NCI-H510A (cell line): ENCODE data around the gene BCKDHB.

Source experiments
- DNase-seq: peaks from one replicate; lab custom pipeline; 2025; lab: John Stamatoyannopoulos, UW

The BCKDHB gene

GRCh38 chr6:80151635-80152034 is 45.2 kb downstream of the BCKDHB start:
- no peak for DNase-seq

GRCh38 chr6:80154160-80154559 is 47.7 kb downstream of the BCKDHB start:
- DNase-seq: no peak

- DNase-seq: no peak
These were observed 49.8 kb downstream of the BCKDHB start for GRCh38 chr6:80156221-80156620.

GRCh38 chr6:80158478-80158989 is 52.1 kb downstream of the BCKDHB start:
- no peak for DNase-seq

- DNase-seq: no peak
These were observed 55.0 kb downstream of the BCKDHB start for GRCh38 chr6:80161434-80161833.

GRCh38 chr6:80163754-80164187 is 57.3 kb downstream of the BCKDHB start:
- peak; percentile 1 for DNase-seq

GRCh38 chr6:80165143-80165542 is 58.7 kb downstream of the BCKDHB start:
- no peak for DNase-seq

GRCh38 chr6:80165819-80166218 is 59.3 kb downstream of the BCKDHB start:
- DNase-seq: no peak

GRCh38 chr6:80170433-80170832 is 64.0 kb downstream of the BCKDHB start:
- no peak for DNase-seq

- no peak for DNase-seq
These were observed 66.9 kb downstream of the BCKDHB start for GRCh38 chr6:80173411-80173810.

- no peak for DNase-seq
These were observed 68.6 kb downstream of the BCKDHB start for GRCh38 chr6:80174900-80175572.

- no peak for DNase-seq
These were observed 73.2 kb downstream of the BCKDHB start for GRCh38 chr6:80179695-80180094.

- peak; percentile 19 for DNase-seq
These were observed 75.0 kb downstream of the BCKDHB start for GRCh38 chr6:80181352-80182081.

- DNase-seq: no peak
These were observed 75.8 kb downstream of the BCKDHB start for GRCh38 chr6:80182308-80182707.

GRCh38 chr6:80183019-80183795 is 76.7 kb downstream of the BCKDHB start:
- DNase-seq: no peak

- no peak for DNase-seq
These were observed 79.0 kb downstream of the BCKDHB start for GRCh38 chr6:80185492-80185891.

GRCh38 chr6:80186082-80186481 is 79.6 kb downstream of the BCKDHB start:
- no peak for DNase-seq

GRCh38 chr6:80196906-80197305 is 90.4 kb downstream of the BCKDHB start:
- DNase-seq: no peak

- DNase-seq: no peak
These were observed 91.0 kb downstream of the BCKDHB start for GRCh38 chr6:80197474-80197873.

GRCh38 chr6:80197986-80198385 is 91.5 kb downstream of the BCKDHB start:
- no peak for DNase-seq

GRCh38 chr6:80203283-80203682 is 96.8 kb downstream of the BCKDHB start:
- DNase-seq: no peak

- DNase-seq: no peak
These were observed 98.9 kb downstream of the BCKDHB start for GRCh38 chr6:80205404-80205803.

- DNase-seq: no peak
These were observed 100.3 kb downstream of the BCKDHB start for GRCh38 chr6:80206758-80207157.
